H1 (cell line): ENCODE measurements around the gene SGO1. TPM values are rescaled to one million over a fixed set of nuclear protein-coding genes. Genes with fewer than 3 reads are reported as not detected.

ENCODE experiments used
- CHD7 ChIP-seq: fragments of 300-600 bp; sonication (generic); IDR thresholded peaks from 2 replicates; pipeline ENCODE4 v1.7.1; 2012; ENCODE audit warnings: low read length, moderate library complexity, mild to moderate bottlenecking, inconsistent platforms; ENCODE audit not compliant: insufficient replicate concordance
- NRF1 ChIP-seq: IDR thresholded peaks from 2 replicates; pipeline ENCODE4 v1.6.1; 2011; ENCODE audit warnings: mild to moderate bottlenecking, low read depth, low read length, improper control_type of control experiment
- RNF2 ChIP-seq: fragments of 200-900, 300-1000 bp; sonication (generic); IDR thresholded peaks from 2 replicates; pipeline ENCODE4 v1.7.1; 2016; ENCODE audit warnings: borderline replicate concordance, low read depth, mild to moderate bottlenecking, antibody characterized with exemption, low read length; ENCODE audit not compliant: poor library complexity, severe bottlenecking; ENCODE audit errors: missing control alignments
- SIN3A ChIP-seq, 2 experiments: IDR thresholded peaks in 1 of 2; conservative IDR thresholded peaks in 1 of 2; 2 replicates each; pipeline ENCODE4 v1.6.1; 2011 to 2012; ENCODE audit warnings: low read length in 2 of 2, improper control_type of control experiment in 1 of 2, low read depth in 1 of 2, mild to moderate bottlenecking in 1 of 2
- SIX5 ChIP-seq: IDR thresholded peaks from 2 replicates; pipeline ENCODE4 v1.6.1; 2011; ENCODE audit warnings: mild to moderate bottlenecking, low read depth, low read length
- TAF7 ChIP-seq: optimal IDR thresholded peaks from 2 replicates; pipeline ENCODE3; 2011; ENCODE audit warnings: low read depth, mild to moderate bottlenecking, inconsistent platforms, low read length, moderate library complexity, borderline replicate concordance
- USF2 ChIP-seq: IDR thresholded peaks from 2 replicates; pipeline ENCODE4 v1.6.1; 2011; ENCODE audit warnings: low read length, improper control_type of control experiment
- ZNF274 ChIP-seq: IDR thresholded peaks from 2 replicates; pipeline ENCODE4 v1.7.0; 2012; ENCODE audit warnings: low read length, borderline replicate concordance; ENCODE audit errors: extremely low read depth
- polyA plus RNA-seq, 7 experiments: library from polyadenylated mRNA; depleted of rRNA in 3 of 7; stranded (reverse) in 5 of 7; unstranded in 2 of 7; fragments of >200 nt in 5 of 7; fragments of 200-250 nt in 2 of 7; gene quantifications; 1 replicate in 5 of 7; 2 replicates in 1 of 7; 4 replicates in 1 of 7; pipeline versions ENCODE4 v1.2.1 to v1.2.3, GENCODE V29; 2011 to 2013; ENCODE audit warnings: missing spikeins in 2 of 7, mixed read lengths in 2 of 7
- total RNA-seq: library from RNA; stranded (reverse); fragmentation: NEBNext Ultra II Directional; extraction: Animal tissue kit (Norgen Biotek cat#: 25700); gene quantifications from 2 replicates; pipeline ENCODE4 v1.2.1, GENCODE V29; 2021

The SGO1 gene
- total and polyA plus RNA-seq, 2 of the 8 experiments (the other 6 are each of a cell fraction or from before 2014, with no cell fraction given) = 6.9 to 36.4 TPM

- TF ChIP-seq CHD7 (no peak), USF2 (no peak), TAF7 (no peak), SIN3A (conservative IDR thresholded peaks at IDR 0.05 in 1 of 2, IDR thresholded peaks at IDR 0.05 in 1 of 2; ENCODE audit: low read depth in 1 of 2, low read length in 2 of 2) (no peak), ZNF274 (no peak), NRF1 (no peak), RNF2 (no peak), SIX5 (no peak)
These were observed 4.7 kb downstream of the SGO1 start (continued) for GRCh38 chr3:20181276-20181675.
